Frontal cortex (tissue), 4 donors: ENCODE data around the gene IL9. TPM values are rescaled to one million over a fixed set of nuclear protein-coding genes. Genes with fewer than 3 reads are reported as not detected.

Experiments
- DNase-seq, 2 donors: peaks; one replicate each; pipeline ENCODE4 v3.0.0; 2012; ENCODE audit warnings: low spot score in 2 of 2
- FAIRE-seq: peaks from 2 replicates; lab custom pipeline; 2012; peaks lifted over from hg19 to GRCh38; lab: Jason Lieb, UNC
- total RNA-seq: library from RNA; depleted of rRNA; stranded (reverse); fragments of >200 nt; gene quantifications from one replicate; pipeline ENCODE4 v1.2.3, GENCODE V29; 2014
- donor health status: control.
- donor health status: control.
- donor health status: control.

The IL9 gene
- total RNA-seq, 1 donor from 2014 or later, result not detected

- no peak for DNase-seq
- FAIRE-seq, result no peak
Measured at GRCh38 chr5:135894276-135894675, 1.4 kb downstream of the IL9 start.

GRCh38 chr5:135891791-135892190, 3.9 kb downstream of the IL9 start:
- no peak for FAIRE-seq
- no peak for DNase-seq

GRCh38 chr5:135891268-135891667, 4.4 kb downstream of the IL9 start:
- no peak for DNase-seq
- no peak for FAIRE-seq

- no peak for DNase-seq
- no peak for FAIRE-seq
Measured at GRCh38 chr5:135890867-135891266, 4.8 kb downstream of the IL9 start.

GRCh38 chr5:135890296-135890695, 5.3 kb downstream of the IL9 start:
- DNase-seq (no peak), FAIRE-seq (no peak)

GRCh38 chr5:135887881-135888614, 7.6 kb downstream of the IL9 start:
- FAIRE-seq (no peak), DNase-seq (no peak)

- peak in 1 of 2 donors; percentile 59 for DNase-seq
- FAIRE-seq, result no peak
Measured at GRCh38 chr5:135887447-135887864, 8.2 kb downstream of the IL9 start.

GRCh38 chr5:135886136-135886535, 9.5 kb downstream of the IL9 start:
- FAIRE-seq (no peak), DNase-seq (no peak)

GRCh38 chr5:135885031-135885430, 10.6 kb downstream of the IL9 start:
- FAIRE-seq (no peak), DNase-seq (no peak)

- no peak for FAIRE-seq
- no peak for DNase-seq
Measured at GRCh38 chr5:135883441-135883840, 12.2 kb downstream of the IL9 start.

- FAIRE-seq, result no peak
Measured at GRCh38 chr5:135883026-135883425, 12.6 kb downstream of the IL9 start.

GRCh38 chr5:135881819-135882218, 13.8 kb downstream of the IL9 start:
- DNase-seq, result no peak
- FAIRE-seq, result no peak

More at GRCh38 chr5:135883026-135883425, 12.6 kb downstream of the IL9 start:
- no peak for DNase-seq

- DNase-seq, result peak in 1 of 2 donors; percentile 47
Measured at GRCh38 chr5:135881244-135881643, 14.4 kb downstream of the IL9 start.

GRCh38 chr5:135880801-135881200, 14.8 kb downstream of the IL9 start:
- DNase-seq (no peak), FAIRE-seq (no peak)

More at GRCh38 chr5:135881244-135881643, 14.4 kb downstream of the IL9 start:
- FAIRE-seq, result no peak

- FAIRE-seq, result no peak
Measured at GRCh38 chr5:135880278-135880677, 15.4 kb downstream of the IL9 start.

GRCh38 chr5:135879591-135879990, 16.1 kb downstream of the IL9 start:
- no peak for DNase-seq
- FAIRE-seq, result no peak

More at GRCh38 chr5:135880278-135880677, 15.4 kb downstream of the IL9 start:
- DNase-seq, result no peak

GRCh38 chr5:135878156-135878620, 17.5 kb downstream of the IL9 start:
- DNase-seq, result no peak
- FAIRE-seq, result no peak

GRCh38 chr5:135877570-135878155, 18.0 kb downstream of the IL9 start:
- DNase-seq, result no peak

GRCh38 chr5:135876146-135876545, 19.5 kb downstream of the IL9 start:
- DNase-seq (no peak), FAIRE-seq (no peak)

More at GRCh38 chr5:135877570-135878155, 18.0 kb downstream of the IL9 start:
- no peak for FAIRE-seq

GRCh38 chr5:135875567-135875966, 20.1 kb downstream of the IL9 start:
- no peak for FAIRE-seq

GRCh38 chr5:135874461-135874860, 21.2 kb downstream of the IL9 start:
- no peak for DNase-seq
- no peak for FAIRE-seq

More at GRCh38 chr5:135875567-135875966, 20.1 kb downstream of the IL9 start:
- no peak for DNase-seq
